ENCODE measurements around the gene PITX3. TPM values are rescaled to one million over a fixed set of nuclear protein-coding genes. Genes with fewer than 3 reads are reported as not detected.

PITX3 gene
- polyA plus RNA-seq, 1 donor from 2014 or later, result not detected

DNA sequence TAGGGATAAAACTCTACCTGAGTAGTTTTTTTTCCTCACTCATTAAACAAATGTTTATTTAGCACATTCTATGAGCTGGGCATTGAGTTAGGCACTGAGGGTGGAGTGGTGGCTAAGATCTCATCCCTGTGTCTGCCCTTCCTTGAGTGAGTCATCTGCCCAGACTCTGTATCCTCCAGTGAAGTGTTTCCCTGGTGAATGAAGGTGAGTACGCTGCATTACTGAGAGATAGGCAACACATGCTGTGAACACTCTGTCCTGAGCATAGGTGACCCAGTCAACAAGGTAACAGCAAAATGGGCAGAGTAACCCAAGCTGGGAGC, 5.8 kb downstream of the PITX3 start:
- H3K36me3 ChIP-seq (ENCODE audit: insufficient read depth, low read length), result no peaks in the 10 kb centered on the region
- H3K27me3 ChIP-seq (ENCODE audit: insufficient read depth, low read depth, low read length), result peaks cover 78% of the 10 kb centered on the region
- H3K27ac ChIP-seq (ENCODE audit: low read length), result no peak overlapping the region
- no peak for TF ChIP-seq EP300 (conservative IDR thresholded peaks at IDR 0.05; ENCODE audit: poor library complexity, severe bottlenecking)
- no peak for TF ChIP-seq TAF1 (IDR thresholded peaks at IDR 0.05; ENCODE audit: low read depth)
- TF ChIP-seq EZH2 (IDR thresholded peaks at IDR 0.05; ENCODE audit: borderline replicate concordance, insufficient read depth, low read length, poor library complexity, severe bottlenecking), result no peak
- TF ChIP-seq, protein P1, sequence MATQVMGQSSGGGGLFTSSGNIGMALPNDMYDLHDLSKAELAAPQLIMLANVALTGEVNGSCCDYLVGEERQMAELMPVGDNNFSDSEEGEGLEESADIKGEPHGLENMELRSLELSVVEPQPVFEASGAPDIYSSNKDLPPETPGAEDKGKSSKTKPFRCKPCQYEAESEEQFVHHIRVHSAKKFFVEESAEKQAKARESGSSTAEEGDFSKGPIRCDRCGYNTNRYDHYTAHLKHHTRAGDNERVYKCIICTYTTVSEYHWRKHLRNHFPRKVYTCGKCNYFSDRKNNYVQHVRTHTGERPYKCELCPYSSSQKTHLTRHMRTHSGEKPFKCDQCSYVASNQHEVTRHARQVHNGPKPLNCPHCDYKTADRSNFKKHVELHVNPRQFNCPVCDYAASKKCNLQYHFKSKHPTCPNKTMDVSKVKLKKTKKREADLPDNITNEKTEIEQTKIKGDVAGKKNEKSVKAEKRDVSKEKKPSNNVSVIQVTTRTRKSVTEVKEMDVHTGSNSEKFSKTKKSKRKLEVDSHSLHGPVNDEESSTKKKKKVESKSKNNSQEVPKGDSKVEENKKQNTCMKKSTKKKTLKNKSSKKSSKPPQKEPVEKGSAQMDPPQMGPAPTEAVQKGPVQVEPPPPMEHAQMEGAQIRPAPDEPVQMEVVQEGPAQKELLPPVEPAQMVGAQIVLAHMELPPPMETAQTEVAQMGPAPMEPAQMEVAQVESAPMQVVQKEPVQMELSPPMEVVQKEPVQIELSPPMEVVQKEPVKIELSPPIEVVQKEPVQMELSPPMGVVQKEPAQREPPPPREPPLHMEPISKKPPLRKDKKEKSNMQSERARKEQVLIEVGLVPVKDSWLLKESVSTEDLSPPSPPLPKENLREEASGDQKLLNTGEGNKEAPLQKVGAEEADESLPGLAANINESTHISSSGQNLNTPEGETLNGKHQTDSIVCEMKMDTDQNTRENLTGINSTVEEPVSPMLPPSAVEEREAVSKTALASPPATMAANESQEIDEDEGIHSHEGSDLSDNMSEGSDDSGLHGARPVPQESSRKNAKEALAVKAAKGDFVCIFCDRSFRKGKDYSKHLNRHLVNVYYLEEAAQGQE (IDR thresholded peaks at IDR 0.05; ENCODE audit: borderline replicate concordance), result no peak
- no peak for TF ChIP-seq MXI1 (conservative IDR thresholded peaks at IDR 0.05; ENCODE audit: poor library complexity, severe bottlenecking)
- no peak for TF ChIP-seq RAD21 (conservative IDR thresholded peaks at IDR 0.05)
- TF ChIP-seq, protein P2, sequence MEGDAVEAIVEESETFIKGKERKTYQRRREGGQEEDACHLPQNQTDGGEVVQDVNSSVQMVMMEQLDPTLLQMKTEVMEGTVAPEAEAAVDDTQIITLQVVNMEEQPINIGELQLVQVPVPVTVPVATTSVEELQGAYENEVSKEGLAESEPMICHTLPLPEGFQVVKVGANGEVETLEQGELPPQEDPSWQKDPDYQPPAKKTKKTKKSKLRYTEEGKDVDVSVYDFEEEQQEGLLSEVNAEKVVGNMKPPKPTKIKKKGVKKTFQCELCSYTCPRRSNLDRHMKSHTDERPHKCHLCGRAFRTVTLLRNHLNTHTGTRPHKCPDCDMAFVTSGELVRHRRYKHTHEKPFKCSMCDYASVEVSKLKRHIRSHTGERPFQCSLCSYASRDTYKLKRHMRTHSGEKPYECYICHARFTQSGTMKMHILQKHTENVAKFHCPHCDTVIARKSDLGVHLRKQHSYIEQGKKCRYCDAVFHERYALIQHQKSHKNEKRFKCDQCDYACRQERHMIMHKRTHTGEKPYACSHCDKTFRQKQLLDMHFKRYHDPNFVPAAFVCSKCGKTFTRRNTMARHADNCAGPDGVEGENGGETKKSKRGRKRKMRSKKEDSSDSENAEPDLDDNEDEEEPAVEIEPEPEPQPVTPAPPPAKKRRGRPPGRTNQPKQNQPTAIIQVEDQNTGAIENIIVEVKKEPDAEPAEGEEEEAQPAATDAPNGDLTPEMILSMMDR (IDR thresholded peaks at IDR 0.05; ENCODE audit: poor library complexity, severe bottlenecking), result no peak
- TF ChIP-seq SMC3 (conservative IDR thresholded peaks at IDR 0.05; ENCODE audit: poor library complexity), result no peak
- no peak for TF ChIP-seq POLR2AphosphoS5 (IDR thresholded peaks at IDR 0.05)
- H3K9me2 ChIP-seq (ENCODE audit: insufficient read depth, low read length), result no peaks in the 10 kb centered on the region
- H3K4me3 ChIP-seq (ENCODE audit: low read length), result no peak overlapping the region
- no peak overlapping the region for H3K4me2 ChIP-seq (ENCODE audit: low read length)
- H4K20me1 ChIP-seq (ENCODE audit: insufficient read depth), result no peaks in the 10 kb centered on the region
- no peak overlapping the region for H2AFZ ChIP-seq (ENCODE audit: low read depth, low read length)
- H3F3A ChIP-seq (ENCODE audit: insufficient read depth, low read length, poor library complexity, severe bottlenecking), result no peaks in the 10 kb centered on the region
- H3K9ac ChIP-seq (ENCODE audit: low read length), result no peak overlapping the region
- no peaks in the 10 kb centered on the region for H3K79me2 ChIP-seq (replicated peaks; ENCODE audit: insufficient read depth, low read length)
- H3K9me3 ChIP-seq (ENCODE audit: low read length), result no peaks in the 10 kb centered on the region

DNA sequence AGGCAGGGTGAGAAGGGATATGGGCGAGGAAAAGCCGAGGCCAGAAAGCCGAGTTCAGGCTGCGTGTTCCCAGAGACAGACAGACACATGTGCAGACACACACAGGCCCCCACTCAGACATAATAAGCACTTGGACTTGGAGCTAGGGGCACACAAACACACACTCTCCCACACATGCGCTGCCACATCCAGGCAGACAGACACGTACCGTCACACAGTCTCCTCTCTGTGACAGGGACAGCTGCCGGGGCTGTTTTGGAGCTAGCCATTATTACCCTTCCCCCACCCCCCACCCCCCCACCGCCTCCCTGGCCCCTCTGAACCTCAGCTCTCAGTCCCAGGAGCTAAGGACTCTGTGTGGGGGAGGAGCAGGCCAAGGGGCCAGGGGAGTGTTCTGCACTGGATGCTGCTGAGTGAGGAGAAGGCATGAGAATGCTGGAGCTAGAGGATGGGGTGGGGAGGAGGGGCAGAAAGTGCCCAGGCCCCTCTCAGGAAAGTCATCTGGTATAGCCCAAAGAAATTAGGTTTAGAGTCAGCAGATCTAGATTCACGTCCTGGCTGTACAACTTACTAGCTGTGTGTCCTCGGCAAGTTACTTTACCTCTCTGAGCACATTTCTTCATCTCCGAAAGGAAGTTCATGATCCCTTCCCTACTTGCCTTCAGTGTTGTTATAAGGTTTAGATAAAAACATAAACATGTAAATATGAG, 6.3 kb downstream of the PITX3 start:
- H3K9me3 ChIP-seq (ENCODE audit: low read length), result no peaks in the 10 kb centered on the region
- no peak overlapping the region for H2AFZ ChIP-seq (ENCODE audit: low read depth, low read length)
- H3K27ac ChIP-seq (ENCODE audit: low read length), result no peak overlapping the region
- H3K4me3 ChIP-seq (ENCODE audit: low read length), result no peak overlapping the region
- TF ChIP-seq, protein P2 (IDR thresholded peaks at IDR 0.05; ENCODE audit: poor library complexity, severe bottlenecking), result no peak
- no peak for TF ChIP-seq TAF1 (IDR thresholded peaks at IDR 0.05; ENCODE audit: low read depth)
- no peak for TF ChIP-seq POLR2AphosphoS5 (IDR thresholded peaks at IDR 0.05)
- no peak for TF ChIP-seq EZH2 (IDR thresholded peaks at IDR 0.05; ENCODE audit: borderline replicate concordance, insufficient read depth, low read length, poor library complexity, severe bottlenecking)
- TF ChIP-seq EP300 (conservative IDR thresholded peaks at IDR 0.05; ENCODE audit: poor library complexity, severe bottlenecking), result no peak
- TF ChIP-seq, protein P1 (IDR thresholded peaks at IDR 0.05; ENCODE audit: borderline replicate concordance), result no peak
- no peak for TF ChIP-seq RAD21 (conservative IDR thresholded peaks at IDR 0.05)
- no peak for TF ChIP-seq SMC3 (conservative IDR thresholded peaks at IDR 0.05; ENCODE audit: poor library complexity)
- no peak for TF ChIP-seq MXI1 (conservative IDR thresholded peaks at IDR 0.05; ENCODE audit: poor library complexity, severe bottlenecking)
- H3K4me2 ChIP-seq (ENCODE audit: low read length), result no peak overlapping the region
- H3K9ac ChIP-seq (ENCODE audit: low read length), result no peak overlapping the region
- H3K36me3 ChIP-seq (ENCODE audit: insufficient read depth, low read length), result no peaks in the 10 kb centered on the region
- H3F3A ChIP-seq (ENCODE audit: insufficient read depth, low read length, poor library complexity, severe bottlenecking), result no peaks in the 10 kb centered on the region
- no peaks in the 10 kb centered on the region for H3K9me2 ChIP-seq (ENCODE audit: insufficient read depth, low read length)
- no peaks in the 10 kb centered on the region for H4K20me1 ChIP-seq (ENCODE audit: insufficient read depth)
- H3K79me2 ChIP-seq (replicated peaks; ENCODE audit: insufficient read depth, low read length), result no peaks in the 10 kb centered on the region
- H3K27me3 ChIP-seq (ENCODE audit: insufficient read depth, low read depth, low read length), result peaks cover 78% of the 10 kb centered on the region
